ENCODE data around the gene HEATR5A. TPM values are rescaled to one million over a fixed set of nuclear protein-coding genes. Genes with fewer than 3 reads are reported as not detected.
"Not testable (repeated sequence)": the region's sequence is repeated elsewhere in the genome, so short reads cannot be mapped to it uniquely, and the experiment has no call there.

HEATR5A gene
- total RNA-seq, 1 donor from 2014 or later, result 11.6 TPM

- H3K27ac ChIP-seq, result peak overlapping the region in 1 of 2 donors; percentile 68
- intact Hi-C loops (cut with DNase I), result loop anchor here (10.0 kb wide), 1 partner anchor 57 kb away; no protein-coding TSS in a partner anchor
- H3K27me3 ChIP-seq, result no peaks in the 10 kb centered on the region
- no peak overlapping the region for H3K4me3 ChIP-seq
- TF ChIP-seq, protein P1, sequence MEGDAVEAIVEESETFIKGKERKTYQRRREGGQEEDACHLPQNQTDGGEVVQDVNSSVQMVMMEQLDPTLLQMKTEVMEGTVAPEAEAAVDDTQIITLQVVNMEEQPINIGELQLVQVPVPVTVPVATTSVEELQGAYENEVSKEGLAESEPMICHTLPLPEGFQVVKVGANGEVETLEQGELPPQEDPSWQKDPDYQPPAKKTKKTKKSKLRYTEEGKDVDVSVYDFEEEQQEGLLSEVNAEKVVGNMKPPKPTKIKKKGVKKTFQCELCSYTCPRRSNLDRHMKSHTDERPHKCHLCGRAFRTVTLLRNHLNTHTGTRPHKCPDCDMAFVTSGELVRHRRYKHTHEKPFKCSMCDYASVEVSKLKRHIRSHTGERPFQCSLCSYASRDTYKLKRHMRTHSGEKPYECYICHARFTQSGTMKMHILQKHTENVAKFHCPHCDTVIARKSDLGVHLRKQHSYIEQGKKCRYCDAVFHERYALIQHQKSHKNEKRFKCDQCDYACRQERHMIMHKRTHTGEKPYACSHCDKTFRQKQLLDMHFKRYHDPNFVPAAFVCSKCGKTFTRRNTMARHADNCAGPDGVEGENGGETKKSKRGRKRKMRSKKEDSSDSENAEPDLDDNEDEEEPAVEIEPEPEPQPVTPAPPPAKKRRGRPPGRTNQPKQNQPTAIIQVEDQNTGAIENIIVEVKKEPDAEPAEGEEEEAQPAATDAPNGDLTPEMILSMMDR (IDR thresholded peaks at IDR 0.05), result no peak
- H3K4me1 ChIP-seq, result peaks cover 0 to 8% of the 10 kb centered on the region in 2 donors
- no peaks in the 10 kb centered on the region for H3K9me3 ChIP-seq
- no peak for DNase-seq (ENCODE audit: low spot score in 2 of 2)
- peaks cover 0 to 3% of the 10 kb centered on the region in 2 donors for H3K36me3 ChIP-seq
Measured at GRCh38 chr14:31442284-31442683, 21.9 kb upstream of the HEATR5A start.

GRCh38 chr14:31441273-31442111 lies 21.1 kb upstream of the HEATR5A start:
- Histone ChIP-seq H3K4me3 (no peak overlapping the region), H3K9me3 (no peaks in the 10 kb centered on the region), H3K27ac (peak overlapping the region; percentile 43 to 68), H3K4me1 (peaks cover 0 to 8% of the 10 kb centered on the region in 2 donors), H3K36me3 (no peaks in the 10 kb centered on the region), H3K27me3 (no peaks in the 10 kb centered on the region)
- TF ChIP-seq, protein P1 (IDR thresholded peaks at IDR 0.05), result no peak
- no peak for DNase-seq (ENCODE audit: low spot score in 2 of 2)
- intact Hi-C loops (cut with DNase I), result loop anchor here (10.0 kb wide), 1 partner anchor 57 kb away; no protein-coding TSS in a partner anchor

GRCh38 chr14:31440280-31440679 lies 19.9 kb upstream of the HEATR5A start:
- DNase-seq (ENCODE audit: low spot score in 2 of 2), result no peak
- no peaks in the 10 kb centered on the region for H3K9me3 ChIP-seq
- TF ChIP-seq, protein P1 (IDR thresholded peaks at IDR 0.05), result no peak
- no peaks in the 10 kb centered on the region for H3K27me3 ChIP-seq
- intact Hi-C loops (cut with DNase I), result loop anchor here (10.0 kb wide), 1 partner anchor 55 kb away; no protein-coding TSS in a partner anchor
- H3K4me1 ChIP-seq, result peaks cover 0 to 12% of the 10 kb centered on the region in 2 donors
- no peak overlapping the region for H3K4me3 ChIP-seq
- no peaks in the 10 kb centered on the region for H3K36me3 ChIP-seq
- peak overlapping the region; percentile 26 to 36 for H3K27ac ChIP-seq

GRCh38 chr14:31439561-31439960 lies 19.2 kb upstream of the HEATR5A start:
- no peak for DNase-seq (ENCODE audit: low spot score in 2 of 2)
- TF ChIP-seq, protein P1 (IDR thresholded peaks at IDR 0.05), result no peak
- H3K27ac ChIP-seq, result peak overlapping the region; percentile 26 to 36

DNA sequence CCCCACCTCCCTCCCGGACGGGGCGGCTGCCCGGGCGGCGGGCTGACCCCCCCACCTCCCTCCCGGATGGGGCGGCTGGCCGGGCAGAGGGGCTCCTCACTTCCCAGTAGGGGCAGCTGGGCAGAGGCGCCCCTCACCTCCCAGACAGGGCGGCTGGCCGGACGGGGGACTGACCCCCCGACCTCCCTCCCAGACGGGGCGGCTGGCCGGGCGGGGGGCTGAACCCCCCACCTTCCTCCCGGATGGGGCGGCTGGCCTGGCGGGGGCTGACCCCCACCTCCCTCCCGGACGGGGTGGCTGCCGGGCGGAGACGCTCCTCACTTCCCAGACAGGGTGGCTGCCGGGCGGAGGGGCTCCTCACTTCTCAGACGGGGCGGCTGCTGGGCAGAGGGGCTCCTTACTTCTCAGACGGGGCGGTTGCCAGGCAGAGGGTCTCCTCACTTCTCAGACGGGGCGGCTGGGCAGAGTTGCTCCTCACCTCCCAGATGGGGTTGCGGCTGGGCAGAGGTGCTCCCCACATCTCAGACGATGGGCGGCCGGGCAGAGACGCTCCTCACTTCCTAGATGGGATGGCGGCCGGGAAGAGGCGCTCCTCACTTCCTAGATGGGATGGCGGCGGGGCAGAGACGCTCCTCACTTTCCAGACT lies 16.8 kb upstream of the HEATR5A start:
- H3K4me3 ChIP-seq; H3K36me3 ChIP-seq; H3K4me1 ChIP-seq; H3K27ac ChIP-seq; intact Hi-C loops (cut with DNase I); DNase-seq (ENCODE audit: low spot score in 2 of 2); H3K9me3 ChIP-seq; H3K27me3 ChIP-seq: not testable (repeated sequence)

More at GRCh38 chr14:31439561-31439960, 19.2 kb upstream of the HEATR5A start:
- H3K9me3 ChIP-seq, result no peaks in the 10 kb centered on the region
- no peaks in the 10 kb centered on the region for H3K36me3 ChIP-seq
- peak overlapping the region in 1 of 2 donors; percentile 17 for H3K4me3 ChIP-seq
- H3K4me1 ChIP-seq, result peaks cover 0 to 12% of the 10 kb centered on the region in 2 donors
- intact Hi-C loops (cut with DNase I), result no loop called here
- H3K27me3 ChIP-seq, result no peaks in the 10 kb centered on the region

GRCh38 chr14:31435276-31435675 lies 14.9 kb upstream of the HEATR5A start:
- Histone ChIP-seq H3K36me3 (no peaks in the 10 kb centered on the region), H3K4me3 (no peak overlapping the region), H3K27me3 (no peaks in the 10 kb centered on the region), H3K9me3 (no peaks in the 10 kb centered on the region), H3K27ac (peak overlapping the region; percentile 41 to 43), H3K4me1 (peaks cover 0 to 5% of the 10 kb centered on the region in 2 donors)
- intact Hi-C loops (cut with DNase I), result no loop called here
- TF ChIP-seq, protein P1 (IDR thresholded peaks at IDR 0.05), result no peak
- DNase-seq (ENCODE audit: low spot score in 2 of 2), result no peak

Measured in ascending aorta (tissue), 2 donors.